Measurements from ENCODE around the gene AACS. TPM values are rescaled to one million over a fixed set of nuclear protein-coding genes. Genes with fewer than 3 reads are reported as not detected.

Gene AACS
- total and polyA plus RNA-seq, 4 donors = 15.4 to 33.5 (median 17.6) TPM

- no peaks in the 10 kb centered on the region for H3K36me3 ChIP-seq (ENCODE audit: control insufficient read depth in 4 of 4, insufficient read depth in 4 of 4, low read length in 4 of 4)
- H3K9ac ChIP-seq (ENCODE audit: insufficient read depth in 1 of 2, low read length in 2 of 2) = no peak overlapping the region
- no peaks in the 10 kb centered on the region for H3K9me3 ChIP-seq (ENCODE audit: control insufficient read depth in 4 of 4, insufficient read depth in 3 of 4, low read length in 3 of 4)
- ATAC-seq (ENCODE audit: insufficient read depth, low FRiP score) (no peak), DNase-seq (no peak)
- H3K4me1 ChIP-seq (ENCODE audit: control insufficient read depth in 5 of 5, insufficient read depth in 5 of 5, low read length in 5 of 5) = peaks cover 0 to 3% (median 0%) of the 10 kb centered on the region in 5 donors
- H3K4me3 ChIP-seq = no peak overlapping the region
- WGBS, 2 donors = 74 to 85% methylated on average over 8 of the region's 8 CpGs
- TF ChIP-seq CTCF (IDR thresholded peaks at IDR 0.05; ENCODE audit: control extremely low read depth, extremely low read depth) = no peak
- no peak overlapping the region for H3K27ac ChIP-seq (ENCODE audit: low read depth in 1 of 2, low read length in 1 of 2)
- H3K27me3 ChIP-seq (ENCODE audit: control insufficient read depth in 3 of 3, insufficient read depth in 3 of 3, low read length in 2 of 3) = no peaks in the 10 kb centered on the region
These were observed 11.4 kb upstream of the AACS start for GRCh38 chr12:125053821-125054220.

GRCh38 chr12:125055591-125055990, 9.6 kb upstream of the AACS start:
- Histone ChIP-seq H3K4me3 (no peak overlapping the region), H3K4me1 (ENCODE audit: control insufficient read depth in 5 of 5, insufficient read depth in 5 of 5, low read length in 5 of 5) (no peaks in the 10 kb centered on the region), H3K9me3 (ENCODE audit: control insufficient read depth in 4 of 4, insufficient read depth in 3 of 4, low read length in 3 of 4) (no peaks in the 10 kb centered on the region), H3K9ac (ENCODE audit: insufficient read depth in 1 of 2, low read length in 2 of 2) (no peak overlapping the region), H3K36me3 (ENCODE audit: control insufficient read depth in 4 of 4, insufficient read depth in 4 of 4, low read length in 4 of 4) (no peaks in the 10 kb centered on the region), H3K27me3 (ENCODE audit: control insufficient read depth in 3 of 3, insufficient read depth in 3 of 3, low read length in 2 of 3) (no peaks in the 10 kb centered on the region), H3K27ac (ENCODE audit: low read depth in 1 of 2, low read length in 1 of 2) (no peak overlapping the region)
- WGBS, 2 donors = 88 to 94% methylated on average over 9 of the region's 9 CpGs
- ATAC-seq (ENCODE audit: insufficient read depth, low FRiP score) (no peak), DNase-seq (no peak)
- no peak for TF ChIP-seq CTCF (IDR thresholded peaks at IDR 0.05; ENCODE audit: control extremely low read depth, extremely low read depth)

GRCh38 chr12:125056306-125056705, 8.9 kb upstream of the AACS start:
- H3K27ac ChIP-seq (ENCODE audit: low read depth in 1 of 2, low read length in 1 of 2) = no peak overlapping the region
- H3K4me3 ChIP-seq = no peak overlapping the region
- H3K27me3 ChIP-seq (ENCODE audit: control insufficient read depth in 3 of 3, insufficient read depth in 3 of 3, low read length in 2 of 3) = no peaks in the 10 kb centered on the region
- no peaks in the 10 kb centered on the region for H3K36me3 ChIP-seq (ENCODE audit: control insufficient read depth in 4 of 4, insufficient read depth in 4 of 4, low read length in 4 of 4)
- 89 to 92% methylated on average over 14 of the region's 14 CpGs for WGBS, 2 donors
- no peak overlapping the region for H3K9ac ChIP-seq (ENCODE audit: insufficient read depth in 1 of 2, low read length in 2 of 2)
- no peaks in the 10 kb centered on the region for H3K9me3 ChIP-seq (ENCODE audit: control insufficient read depth in 4 of 4, insufficient read depth in 3 of 4, low read length in 3 of 4)
- ATAC-seq (ENCODE audit: insufficient read depth, low FRiP score) (no peak), DNase-seq (no peak)
- H3K4me1 ChIP-seq (ENCODE audit: control insufficient read depth in 5 of 5, insufficient read depth in 5 of 5, low read length in 5 of 5) = no peaks in the 10 kb centered on the region
- TF ChIP-seq CTCF (IDR thresholded peaks at IDR 0.05; ENCODE audit: control extremely low read depth, extremely low read depth) = no peak

- no peak overlapping the region for H3K9ac ChIP-seq (ENCODE audit: insufficient read depth in 1 of 2, low read length in 2 of 2)
- DNase-seq = no peak
- ATAC-seq (ENCODE audit: insufficient read depth, low FRiP score) = no peak
- H3K9me3 ChIP-seq (ENCODE audit: control insufficient read depth in 4 of 4, insufficient read depth in 3 of 4, low read length in 3 of 4) = no peaks in the 10 kb centered on the region
- no peaks in the 10 kb centered on the region for H3K4me1 ChIP-seq (ENCODE audit: control insufficient read depth in 5 of 5, insufficient read depth in 5 of 5, low read length in 5 of 5)
- TF ChIP-seq CTCF (IDR thresholded peaks at IDR 0.05; ENCODE audit: control extremely low read depth, extremely low read depth) = no peak
- WGBS, 2 donors = 76 to 79% methylated on average over 5 of the region's 5 CpGs
- no peaks in the 10 kb centered on the region for H3K27me3 ChIP-seq (ENCODE audit: control insufficient read depth in 3 of 3, insufficient read depth in 3 of 3, low read length in 2 of 3)
- H3K27ac ChIP-seq (ENCODE audit: low read depth in 1 of 2, low read length in 1 of 2) = no peak overlapping the region
- no peak overlapping the region for H3K4me3 ChIP-seq
- H3K36me3 ChIP-seq (ENCODE audit: control insufficient read depth in 4 of 4, insufficient read depth in 4 of 4, low read length in 4 of 4) = no peaks in the 10 kb centered on the region
These were observed 7.5 kb upstream of the AACS start for GRCh38 chr12:125057708-125058107.
